ENCODE data around the gene FGD5. TPM values are rescaled to one million over a fixed set of nuclear protein-coding genes. Genes with fewer than 3 reads are reported as not detected.

The FGD5 gene
- under 0.01 TPM in 1 of 2 replicates, not detected in the other for total RNA-seq

GRCh38 chr3:14818804-14819500 lies at the start of gene FGD5:
FGD5 (plus strand) TSS chr3:14818962; CDS start chr3:14819072, 110 bp downstream.
- no peak within 1 kb of the TSS for H3K4me3 ChIP-seq (ENCODE audit: low read depth, low read length)
- DNase-seq (ENCODE audit: low read depth), result no peak
- TF ChIP-seq CTCF (IDR thresholded peaks at IDR 0.05; ENCODE audit: insufficient read depth, low read depth, low read length), result no peak

GRCh38 chr3:14769544-14770325 lies 49.0 kb upstream of the FGD5 start:
- H3K4me3 ChIP-seq (ENCODE audit: low read depth, low read length), result no peak overlapping the region
- no peak for TF ChIP-seq CTCF (IDR thresholded peaks at IDR 0.05; ENCODE audit: insufficient read depth, low read depth, low read length)
- DNase-seq (ENCODE audit: low read depth), result no peak

- TF ChIP-seq CTCF (IDR thresholded peaks at IDR 0.05; ENCODE audit: insufficient read depth, low read depth, low read length), result no peak
- DNase-seq (ENCODE audit: low read depth), result no peak
- H3K4me3 ChIP-seq (ENCODE audit: low read depth, low read length), result no peak overlapping the region
These were observed 48.2 kb upstream of the FGD5 start for GRCh38 chr3:14770591-14770990.

GRCh38 chr3:14771593-14772497 lies 46.9 kb upstream of the FGD5 start:
- DNase-seq (ENCODE audit: low read depth), result no peak
- H3K4me3 ChIP-seq (ENCODE audit: low read depth, low read length), result no peak overlapping the region
- TF ChIP-seq CTCF (IDR thresholded peaks at IDR 0.05; ENCODE audit: insufficient read depth, low read depth, low read length), result no peak

GRCh38 chr3:14772533-14773138 lies 46.1 kb upstream of the FGD5 start:
- no peak for DNase-seq (ENCODE audit: low read depth)
- no peak for TF ChIP-seq CTCF (IDR thresholded peaks at IDR 0.05; ENCODE audit: insufficient read depth, low read depth, low read length)

GRCh38 chr3:14773281-14773680 lies 45.5 kb upstream of the FGD5 start:
- no peak overlapping the region for H3K4me3 ChIP-seq (ENCODE audit: low read depth, low read length)
- no peak for TF ChIP-seq CTCF (IDR thresholded peaks at IDR 0.05; ENCODE audit: insufficient read depth, low read depth, low read length)
- no peak for DNase-seq (ENCODE audit: low read depth)

More at GRCh38 chr3:14772533-14773138, 46.1 kb upstream of the FGD5 start:
- no peak overlapping the region for H3K4me3 ChIP-seq (ENCODE audit: low read depth, low read length)

All from fibroblast of villous mesenchyme (primary cell).